ENCODE results near the gene ZBTB16. TPM values are rescaled to one million over a fixed set of nuclear protein-coding genes. Genes with fewer than 3 reads are reported as not detected.

The ZBTB16 gene, protein sequence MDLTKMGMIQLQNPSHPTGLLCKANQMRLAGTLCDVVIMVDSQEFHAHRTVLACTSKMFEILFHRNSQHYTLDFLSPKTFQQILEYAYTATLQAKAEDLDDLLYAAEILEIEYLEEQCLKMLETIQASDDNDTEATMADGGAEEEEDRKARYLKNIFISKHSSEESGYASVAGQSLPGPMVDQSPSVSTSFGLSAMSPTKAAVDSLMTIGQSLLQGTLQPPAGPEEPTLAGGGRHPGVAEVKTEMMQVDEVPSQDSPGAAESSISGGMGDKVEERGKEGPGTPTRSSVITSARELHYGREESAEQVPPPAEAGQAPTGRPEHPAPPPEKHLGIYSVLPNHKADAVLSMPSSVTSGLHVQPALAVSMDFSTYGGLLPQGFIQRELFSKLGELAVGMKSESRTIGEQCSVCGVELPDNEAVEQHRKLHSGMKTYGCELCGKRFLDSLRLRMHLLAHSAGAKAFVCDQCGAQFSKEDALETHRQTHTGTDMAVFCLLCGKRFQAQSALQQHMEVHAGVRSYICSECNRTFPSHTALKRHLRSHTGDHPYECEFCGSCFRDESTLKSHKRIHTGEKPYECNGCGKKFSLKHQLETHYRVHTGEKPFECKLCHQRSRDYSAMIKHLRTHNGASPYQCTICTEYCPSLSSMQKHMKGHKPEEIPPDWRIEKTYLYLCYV
- 1 to 10 TPM; 3.1 to 9.9 (median 6.7) TPM for polyA plus RNA-seq (ENCODE audit: insufficient read depth in 1 of 5, insufficient read length in 5 of 5, low replicate concordance in 1 of 5)
- long read RNA-seq, donor 1 = 0 reads
- long read RNA-seq, donor 2, partial matches to known transcripts = 0 of 1 reads
- long read RNA-seq, donor 2, other reads (novel, unspliced or antisense) = 0 of 1 reads
- long read RNA-seq, donor 3, partial matches to known transcripts = 0 of 2 reads
- long read RNA-seq, donor 3, other reads (novel, unspliced or antisense) = 0 of 2 reads
- long read RNA-seq, donor 4 = 0 reads
- long read RNA-seq, donor 5 = 0 reads
- long read RNA-seq, donor 6, partial matches to known transcripts = 0 of 1 reads
- long read RNA-seq, donor 6, other reads (novel, unspliced or antisense) = 0 of 1 reads
- long read RNA-seq, donor 7, partial matches to known transcripts = 0 of 5 reads
- long read RNA-seq, donor 7, other reads (novel, unspliced or antisense) = 0 of 5 reads
- long read RNA-seq, donor 8 = 0 reads

- peak; percentile 74 to 85 for DNase-seq
These were observed at the start of gene ZBTB16 for GRCh38 chr11:114059278-114059983. Gene ZBTB16, plus strand, starts transcription at chr11:114059711. Its CDS starts 3,590 bp downstream, at chr11:114063301.

- no peak for DNase-seq
These were observed 48.6 kb upstream of the ZBTB16 start for GRCh38 chr11:114010931-114011330.

GRCh38 chr11:114011443-114011842, 48.1 kb upstream of the ZBTB16 start:
- DNase-seq = no peak

DNA sequence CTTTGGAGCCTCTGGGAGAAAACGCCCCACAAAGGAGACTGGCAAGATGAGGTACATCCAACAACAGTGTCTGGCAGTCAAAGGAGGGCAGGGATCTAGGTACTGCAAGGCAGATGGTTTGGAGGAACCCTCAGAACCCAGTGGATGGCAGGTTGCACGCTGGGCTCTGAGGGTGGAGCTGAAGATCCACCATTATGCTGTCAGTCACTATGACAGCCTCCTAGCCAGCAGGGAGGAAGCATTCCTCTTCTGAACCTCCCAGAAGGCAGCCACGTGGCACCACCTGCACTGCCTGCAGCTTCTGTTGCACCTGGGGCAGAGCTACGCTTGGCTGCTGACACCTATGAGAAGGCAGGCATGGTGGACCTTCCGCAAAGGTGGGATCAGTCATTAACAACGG, 44.4 kb upstream of the ZBTB16 start:
- no peak for DNase-seq

- DNase-seq = no peak
These were observed 42.5 kb upstream of the ZBTB16 start for GRCh38 chr11:114016986-114017385.

GRCh38 chr11:114017723-114018122, 41.8 kb upstream of the ZBTB16 start:
- no peak for DNase-seq

DNA sequence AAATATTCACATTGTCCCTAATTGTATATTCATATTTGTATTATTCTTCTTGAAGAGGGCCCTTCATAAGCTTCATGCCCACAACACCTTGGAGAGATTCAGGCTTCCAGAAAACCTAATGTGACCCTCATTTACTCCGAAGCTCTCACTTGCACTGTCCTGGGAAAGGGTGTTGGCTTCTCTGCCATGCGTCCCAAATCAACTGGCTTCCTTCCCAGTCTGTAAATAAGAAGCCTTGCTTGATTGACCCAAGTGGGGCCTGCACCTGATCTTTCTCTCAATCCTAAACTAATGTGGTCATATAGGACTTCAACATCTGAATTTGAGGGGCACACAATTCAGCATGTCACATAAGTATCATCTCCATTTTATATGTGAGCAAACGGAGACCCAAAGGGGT, 40.5 kb upstream of the ZBTB16 start:
- DNase-seq = no peak

DNA sequence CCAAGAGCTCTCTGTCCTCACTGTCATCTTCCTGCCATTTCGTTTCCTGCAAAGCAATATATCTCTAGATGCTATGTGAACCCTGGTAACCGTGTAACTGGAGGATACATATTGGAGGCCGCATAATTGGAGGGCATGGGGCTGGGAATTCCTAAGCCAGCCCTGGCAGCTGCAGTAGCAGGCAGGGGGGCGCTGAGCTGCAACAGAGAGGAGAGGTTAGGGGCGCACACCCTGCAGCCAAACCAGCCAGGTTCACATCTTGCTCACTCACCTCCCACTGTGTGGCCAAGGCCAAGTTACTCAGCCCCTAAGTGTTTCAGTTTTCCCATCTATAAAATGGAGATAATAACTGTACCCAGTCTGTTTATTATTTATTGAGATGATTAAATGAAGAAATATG, 39.9 kb upstream of the ZBTB16 start:
- no peak for DNase-seq

DNA sequence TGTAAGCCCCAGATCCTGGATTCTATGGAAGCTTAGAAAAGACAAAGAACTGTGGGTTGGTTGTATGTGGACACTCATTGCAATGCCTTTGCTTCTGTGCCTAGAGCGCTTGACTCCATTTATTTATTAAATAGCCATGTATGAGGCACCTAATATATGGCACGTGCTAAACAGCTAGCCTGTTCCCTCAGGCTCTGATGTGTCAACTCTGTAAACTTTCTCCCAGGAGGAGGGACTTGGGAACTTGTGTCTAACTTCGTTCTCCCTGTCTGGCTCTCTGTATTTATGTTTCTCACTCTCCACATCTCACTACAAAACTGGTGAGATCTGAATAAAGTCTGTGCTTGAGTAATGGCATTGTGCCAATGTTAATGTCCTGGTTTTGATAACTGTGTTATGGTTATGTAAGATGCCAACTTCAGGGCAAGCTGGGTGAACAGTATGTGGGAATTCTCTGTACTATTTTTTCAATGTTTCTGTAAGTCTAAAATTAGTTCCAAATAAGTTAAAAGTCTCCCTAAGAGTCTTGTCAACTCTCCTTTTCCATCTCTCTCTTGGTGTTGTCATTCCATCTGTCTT, 34.1 kb upstream of the ZBTB16 start:
- no peak for DNase-seq

DNA sequence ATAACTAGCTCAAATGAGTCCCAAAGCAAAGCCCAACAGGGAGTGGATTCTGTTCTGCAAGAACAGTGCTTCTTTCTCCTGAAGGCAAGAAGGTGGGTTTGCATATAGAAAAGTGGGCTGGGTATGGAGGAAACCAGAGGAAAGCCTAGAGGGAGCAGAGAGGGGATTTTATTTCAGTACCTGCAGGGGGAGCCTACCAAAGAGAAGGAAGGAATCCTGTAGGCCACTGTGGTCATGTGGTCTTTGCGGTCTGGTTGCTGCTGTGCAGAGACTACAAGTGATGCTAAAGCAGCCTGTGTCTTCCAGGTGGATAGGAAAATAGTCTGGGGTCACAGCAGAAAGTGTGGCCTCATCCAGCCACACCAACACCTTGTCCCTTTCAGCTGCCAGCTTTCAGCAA, 33.2 kb upstream of the ZBTB16 start:
- no peak for DNase-seq

DNA sequence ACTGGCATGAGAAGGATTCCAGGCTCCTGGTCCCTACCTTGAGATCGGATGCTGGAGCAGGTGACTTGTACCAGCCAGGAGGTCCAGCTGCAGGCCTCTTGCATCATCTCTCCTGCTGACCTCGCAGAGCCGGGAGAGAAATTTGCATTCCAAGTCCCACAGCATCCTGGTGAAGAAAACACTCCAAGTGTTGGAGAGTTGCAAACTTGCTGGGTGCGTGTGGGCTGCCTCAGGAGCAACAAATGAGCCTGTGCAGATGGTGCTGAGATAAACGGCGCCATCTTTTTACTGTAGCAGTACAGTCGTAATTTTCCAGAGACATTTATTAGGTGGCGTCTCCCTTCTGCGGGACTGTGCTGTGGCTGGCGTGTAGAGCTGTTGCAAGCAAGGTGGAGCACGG, 32.1 kb upstream of the ZBTB16 start:
- no peak for DNase-seq

DNA sequence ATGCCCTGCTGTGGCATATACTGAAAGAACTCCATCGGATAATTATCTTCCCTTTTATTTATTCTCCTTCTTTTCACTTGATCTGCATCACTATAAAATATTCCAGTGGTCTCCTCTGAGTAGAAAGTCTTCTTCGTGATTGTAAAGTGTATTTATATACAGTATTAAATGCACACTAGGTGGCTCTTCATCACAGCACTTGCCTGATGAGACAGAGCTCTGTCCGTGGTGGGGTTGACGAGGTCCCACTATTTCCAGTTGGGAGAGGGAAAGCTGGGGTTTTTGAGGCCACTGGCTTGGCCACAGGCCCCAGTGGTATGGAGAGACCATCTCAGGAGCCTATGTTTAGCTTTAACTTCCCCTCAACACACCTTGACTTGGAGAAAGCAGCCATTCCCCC, 31.6 kb upstream of the ZBTB16 start:
- no peak for DNase-seq

GRCh38 chr11:114031246-114031966, 28.1 kb upstream of the ZBTB16 start:
- no peak for DNase-seq

DNA sequence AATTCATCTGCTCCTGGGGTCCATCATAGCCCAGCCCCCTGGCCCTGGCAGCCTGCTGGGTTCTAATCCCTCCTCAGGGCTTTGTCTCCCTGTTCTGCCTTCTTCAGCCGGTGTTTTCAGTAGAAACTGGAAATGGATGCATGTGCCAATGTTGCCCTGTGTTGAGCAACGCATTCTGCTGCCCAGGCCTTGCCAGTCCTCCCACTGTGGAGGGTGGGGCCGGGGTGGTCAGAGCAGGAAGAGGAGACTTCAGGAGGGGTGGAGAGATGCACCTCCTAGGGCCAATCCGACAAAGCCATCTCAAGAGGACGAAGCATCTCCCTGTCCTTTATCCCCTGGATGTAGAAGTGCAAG, 27.6 kb upstream of the ZBTB16 start:
- DNase-seq = no peak

DNA sequence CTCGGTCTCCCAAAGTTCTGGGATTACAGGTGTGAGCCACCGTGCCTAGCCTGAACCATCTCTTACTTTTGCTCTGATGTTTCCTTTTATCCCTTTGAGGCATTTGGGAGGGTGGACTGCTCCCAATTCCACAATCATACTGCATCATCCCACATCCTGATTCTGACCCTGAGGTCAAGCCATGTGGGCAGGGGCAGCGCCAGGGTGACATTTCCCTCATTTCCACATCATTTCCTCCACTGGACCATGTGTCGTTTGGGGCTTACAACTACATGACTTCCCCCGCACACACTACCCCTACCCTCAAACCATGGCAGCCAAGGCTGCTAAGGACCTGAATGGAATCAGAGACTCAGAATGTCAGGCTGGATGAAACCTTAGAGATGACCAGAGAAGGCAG, 26.4 kb upstream of the ZBTB16 start:
- no peak for DNase-seq

- DNase-seq = no peak
These were observed 25.9 kb upstream of the ZBTB16 start for GRCh38 chr11:114033572-114033971.

DNA sequence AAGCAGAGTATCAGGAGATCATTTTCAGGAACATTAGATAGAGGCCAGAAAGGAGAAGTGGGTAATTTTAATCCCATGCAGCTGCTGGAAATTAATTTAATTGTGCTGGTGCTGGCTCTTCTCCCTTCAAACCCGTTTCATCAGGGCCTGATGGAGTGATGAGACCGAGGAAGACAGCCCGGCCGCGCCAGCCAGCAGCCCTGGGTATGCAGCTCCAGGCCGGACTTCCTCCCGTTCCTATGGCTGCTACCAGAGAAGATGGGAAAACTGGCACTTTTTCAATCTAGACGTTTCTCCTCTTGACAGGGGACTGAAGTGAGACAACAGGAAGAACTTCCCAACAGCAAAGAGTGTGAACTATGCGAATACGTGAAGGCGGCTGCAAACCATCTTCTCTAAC, 24.6 kb upstream of the ZBTB16 start:
- no peak for DNase-seq

DNA sequence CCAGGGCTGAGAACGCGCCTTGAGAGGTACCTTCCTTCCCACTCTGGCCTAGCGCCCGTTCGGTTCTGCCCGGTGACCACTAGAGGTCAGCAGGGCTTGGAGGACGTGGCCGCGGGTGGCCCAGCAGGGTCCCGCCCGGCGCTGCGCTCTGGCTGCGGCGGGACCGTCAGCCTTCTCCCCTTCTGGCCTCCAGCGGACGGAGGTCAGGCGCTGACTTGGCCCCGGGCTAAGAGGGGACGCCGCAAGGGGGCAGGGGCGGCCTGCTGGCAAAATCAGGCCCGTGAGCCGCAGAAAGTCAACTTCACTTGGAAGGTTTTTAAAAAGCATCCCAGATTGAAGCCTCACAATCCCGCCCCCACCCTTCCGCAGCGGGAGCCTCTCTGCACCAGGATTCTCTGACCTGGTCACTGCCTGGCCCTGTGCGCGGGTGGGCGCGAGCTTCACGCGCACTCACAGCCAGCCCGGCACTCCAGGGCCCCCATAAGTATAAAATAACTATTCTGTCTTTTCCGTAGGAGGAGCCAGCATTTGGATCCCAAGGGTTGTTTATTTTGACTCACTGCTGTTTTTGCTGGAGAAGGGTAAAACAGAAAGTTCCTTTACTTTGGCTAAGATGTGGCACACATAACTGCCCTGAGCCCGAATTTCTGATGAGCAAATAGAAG, 23.2 kb upstream of the ZBTB16 start:
- DNase-seq = peak; percentile 64 to 68

GRCh38 chr11:114036958-114037357, 22.6 kb upstream of the ZBTB16 start:
- no peak for DNase-seq

GRCh38 chr11:114039551-114039950, 20.0 kb upstream of the ZBTB16 start:
- DNase-seq = no peak
